Left ventricle myocardium inferior (tissue), 1 donor: ENCODE measurements around the gene NUCKS1. TPM values are rescaled to one million over a fixed set of nuclear protein-coding genes. Genes with fewer than 3 reads are reported as not detected.

ENCODE experiments used
- DNase-seq: peaks from one replicate; pipeline ENCODE4 v3.0.0-alpha.2; 2020
- H3K27ac ChIP-seq: fragments of 200-600 bp; replicated peaks from 2 replicates; pipeline ENCODE4 v1.8.0; 2021
- H3K27me3 ChIP-seq: fragments of 200-600 bp; 2 replicates; pipeline ENCODE4 v1.8.0; 2021; ENCODE audit warnings: low read depth
- H3K36me3 ChIP-seq: fragments of 200-600 bp; 2 replicates; pipeline ENCODE4 v1.8.0; 2021
- H3K4me1 ChIP-seq: fragments of 200-600 bp; 2 replicates; pipeline ENCODE4 v1.8.0; 2021
- H3K4me3 ChIP-seq: fragments of 200-600 bp; 2 replicates; pipeline ENCODE4 v1.8.0; 2021; ENCODE audit warnings: mild to moderate bottlenecking, moderate library complexity
- H3K9me3 ChIP-seq: fragments of 200-600 bp; replicated peaks from 2 replicates; pipeline ENCODE4 v1.8.0; 2021
- CTCF ChIP-seq: fragments of 200-600 bp; IDR thresholded peaks from 2 replicates; pipeline ENCODE4 v1.8.0; 2021; ENCODE audit warnings: antibody characterized with exemption, mild to moderate bottlenecking, borderline replicate concordance
- intact Hi-C: fragments of 100-400 bp; cut with micrococcal nuclease; formaldehyde crosslinking; loops from one replicate; pipeline ENCODE4 v1.11.0; 2022
- total RNA-seq: library from RNA; stranded (reverse); fragmentation: NEBNext Ultra II Directional; extraction: Animal tissue kit (Norgen Biotek cat#: 25700); gene quantifications from one replicate; pipeline ENCODE4 v1.2.1, GENCODE V29; 2021
- donor health status: DM: no; HTN: yes; CAD: no; lungs with severe emphysema.

NUCKS1 gene
- total RNA-seq, 1 donor from 2014 or later: 217 TPM

DNA sequence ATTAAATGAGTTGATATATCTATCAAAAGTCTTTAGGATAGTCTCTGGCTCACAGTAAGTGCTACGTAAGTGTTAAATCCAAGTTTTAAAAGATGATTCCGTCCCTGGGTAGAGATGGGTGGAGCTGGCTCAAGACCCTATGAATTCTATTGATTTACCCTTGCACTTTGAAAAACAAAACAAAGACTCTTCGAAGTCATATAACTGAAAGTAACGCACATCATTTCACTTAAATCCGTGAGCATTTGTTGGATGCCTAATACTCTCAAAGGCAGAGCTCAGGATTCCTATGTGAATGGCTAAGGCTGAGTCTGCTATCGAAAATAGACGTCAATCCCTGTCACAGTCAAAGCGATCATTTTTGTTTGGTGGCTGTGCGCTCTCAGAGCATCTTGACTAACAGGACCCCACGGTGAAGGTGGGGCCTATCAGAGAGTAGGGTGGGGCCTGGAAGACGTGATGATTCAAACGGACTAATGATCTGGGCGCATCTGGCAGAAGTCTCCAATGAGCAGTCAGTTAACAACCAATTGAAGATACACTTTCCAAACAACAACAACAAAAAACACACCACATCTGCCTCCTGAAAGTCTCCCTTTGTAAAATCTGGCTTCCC, 1.2 kb upstream of the NUCKS1 start:
- intact Hi-C loops: no loop called here
- Histone ChIP-seq H3K36me3 (no peaks in the 10 kb centered on the region), H3K9me3 (no peaks in the 10 kb centered on the region), H3K4me3 (peak overlapping the region; percentile 82), H3K27ac (peak overlapping the region; percentile 98), H3K4me1 (peaks cover 29% of the 10 kb centered on the region), H3K27me3 (no peaks in the 10 kb centered on the region)
- DNase-seq: no peak
- TF ChIP-seq CTCF: no peak

DNA sequence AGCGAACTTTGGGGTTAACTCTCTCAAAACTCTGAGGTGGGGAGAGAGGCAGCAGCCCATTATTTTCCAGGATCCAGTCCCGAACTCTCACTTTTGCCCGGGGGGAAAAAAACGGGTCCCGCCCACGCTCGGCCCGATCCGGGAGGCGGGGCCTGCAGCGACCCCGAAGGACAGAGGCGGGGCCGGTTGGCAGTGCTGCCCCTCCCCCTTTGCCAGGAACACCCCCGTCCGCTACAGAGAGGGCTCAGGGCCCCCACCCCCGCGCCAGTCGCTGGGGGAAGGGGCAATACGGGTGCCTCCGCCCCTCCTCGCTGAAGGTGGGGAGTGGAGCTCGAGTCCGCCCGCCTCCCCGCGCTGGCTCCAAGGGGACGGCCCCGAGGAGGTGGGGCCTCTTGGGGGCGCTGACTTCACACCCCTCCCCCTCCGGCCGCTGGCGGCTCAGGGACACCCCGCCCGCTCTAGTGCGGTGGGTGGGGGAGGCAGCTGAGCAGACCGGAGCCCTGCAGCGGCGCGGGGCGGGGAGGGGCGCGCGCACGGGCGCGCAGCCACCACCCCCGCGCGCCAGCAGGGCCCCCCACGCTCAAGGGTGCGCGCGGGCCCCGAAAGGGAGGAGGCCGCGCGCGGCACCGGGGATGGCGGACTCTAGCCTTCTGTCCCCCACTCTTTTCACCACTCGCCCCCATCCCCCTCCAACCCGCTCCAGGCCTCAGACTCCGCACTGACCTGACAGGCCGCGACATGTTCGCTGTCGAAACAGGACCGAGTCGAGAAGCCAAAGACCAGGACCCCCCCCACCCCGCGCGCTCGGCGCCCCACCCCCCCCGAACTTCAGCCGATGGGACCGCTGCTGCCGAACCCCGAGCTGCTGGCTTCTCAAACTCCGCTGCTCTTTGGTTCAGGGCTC, 496 bp downstream of the NUCKS1 start:
- H3K9me3 ChIP-seq: no peaks in the 10 kb centered on the region
- H3K36me3 ChIP-seq: no peaks in the 10 kb centered on the region
- intact Hi-C loops: no loop called here
- H3K27ac ChIP-seq: peak overlapping the region; percentile 98
- no peak for TF ChIP-seq CTCF
- no peaks in the 10 kb centered on the region for H3K27me3 ChIP-seq
- peak overlapping the region; percentile 82 for H3K4me3 ChIP-seq
- peaks cover 45% of the 10 kb centered on the region for H3K4me1 ChIP-seq
- peak; percentile 96 for DNase-seq

- no peaks in the 10 kb centered on the region for H3K9me3 ChIP-seq
- DNase-seq: no peak
- no peaks in the 10 kb centered on the region for H3K36me3 ChIP-seq
- H3K4me1 ChIP-seq: peaks cover 54% of the 10 kb centered on the region
- intact Hi-C loops: no loop called here
- no peaks in the 10 kb centered on the region for H3K27me3 ChIP-seq
- H3K4me3 ChIP-seq: peak overlapping the region; percentile 82
- no peak for TF ChIP-seq CTCF
- peak overlapping the region; percentile 98 for H3K27ac ChIP-seq
These were observed 1.4 kb downstream of the NUCKS1 start for GRCh38 chr1:205748403-205749233.

GRCh38 chr1:205746757-205747412, 3.1 kb downstream of the NUCKS1 start:
- Histone ChIP-seq H3K4me1 (peaks cover 71% of the 10 kb centered on the region), H3K27ac (peak overlapping the region; percentile 7), H3K27me3 (no peaks in the 10 kb centered on the region), H3K36me3 (no peaks in the 10 kb centered on the region), H3K9me3 (no peaks in the 10 kb centered on the region), H3K4me3 (peak overlapping the region; percentile 82)
- no peak for TF ChIP-seq CTCF
- DNase-seq: no peak
- intact Hi-C loops: no loop called here

DNA sequence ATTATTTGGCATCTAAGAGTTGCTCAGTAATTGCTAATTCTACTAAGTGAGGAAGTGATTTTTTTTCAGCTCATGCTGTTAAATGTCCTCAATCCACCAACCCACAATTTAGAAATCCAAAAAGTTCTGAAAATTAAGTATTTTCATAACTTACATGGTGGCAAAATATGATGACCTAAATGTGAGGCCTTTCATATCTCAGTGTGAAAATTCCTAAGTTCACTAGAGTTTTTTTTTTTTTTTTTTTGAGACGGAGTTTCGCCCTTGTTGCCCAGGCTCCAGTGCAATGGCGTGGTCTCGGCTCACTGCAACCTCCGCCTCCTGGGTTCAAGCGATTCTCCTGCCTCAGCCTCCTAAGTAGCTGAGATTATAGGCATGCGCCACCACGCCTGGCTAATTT, 5.6 kb downstream of the NUCKS1 start:
- no peak for DNase-seq
- TF ChIP-seq CTCF: no peak
- H3K36me3 ChIP-seq: peaks cover 5% of the 10 kb centered on the region
- H3K4me3 ChIP-seq: no peak overlapping the region
- peaks cover 81% of the 10 kb centered on the region for H3K4me1 ChIP-seq
- intact Hi-C loops: no loop called here
- no peaks in the 10 kb centered on the region for H3K27me3 ChIP-seq
- peak overlapping the region; percentile 59 for H3K27ac ChIP-seq
- H3K9me3 ChIP-seq: no peaks in the 10 kb centered on the region
